AG09319 (cell line): ENCODE results near the gene TRIM61.
"Not testable (repeated sequence)": the region's sequence is repeated elsewhere in the genome, so short reads cannot be mapped to it uniquely, and the experiment has no call there.

Experiments
- DNase-seq: peaks from one replicate; pipeline ENCODE4 v3.0.0-alpha.2; 2010; ENCODE audit warnings: low read depth; ENCODE audit errors: extremely low read depth
- TF ChIP-seq, protein P1 (sequence below): IDR thresholded peaks from 2 replicates; pipeline ENCODE4 v1.5.1; 2011; ENCODE audit warnings: low read depth, mild to moderate bottlenecking, inconsistent platforms, low read length, moderate library complexity

TRIM61 gene

DNA sequence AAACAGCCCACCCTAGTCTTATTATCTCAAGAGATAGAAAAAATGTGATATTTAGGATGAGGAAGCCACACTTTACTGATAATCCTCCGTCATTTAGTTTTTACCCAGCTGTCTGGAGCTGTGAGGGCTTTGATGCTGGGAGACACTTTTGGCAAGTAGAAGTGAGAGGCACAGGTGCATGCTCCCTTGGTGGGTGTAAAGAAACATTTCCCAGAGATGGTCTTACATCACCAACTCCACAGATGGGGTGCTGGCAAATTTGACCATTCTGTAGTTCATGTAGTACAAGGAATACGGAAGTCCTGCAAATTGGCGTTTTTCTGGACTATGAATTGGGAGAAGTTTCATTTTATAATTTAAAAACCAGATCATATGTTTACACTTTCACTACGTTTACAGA, 28.5 kb downstream of the TRIM61 start:
- TF ChIP-seq, protein P1, sequence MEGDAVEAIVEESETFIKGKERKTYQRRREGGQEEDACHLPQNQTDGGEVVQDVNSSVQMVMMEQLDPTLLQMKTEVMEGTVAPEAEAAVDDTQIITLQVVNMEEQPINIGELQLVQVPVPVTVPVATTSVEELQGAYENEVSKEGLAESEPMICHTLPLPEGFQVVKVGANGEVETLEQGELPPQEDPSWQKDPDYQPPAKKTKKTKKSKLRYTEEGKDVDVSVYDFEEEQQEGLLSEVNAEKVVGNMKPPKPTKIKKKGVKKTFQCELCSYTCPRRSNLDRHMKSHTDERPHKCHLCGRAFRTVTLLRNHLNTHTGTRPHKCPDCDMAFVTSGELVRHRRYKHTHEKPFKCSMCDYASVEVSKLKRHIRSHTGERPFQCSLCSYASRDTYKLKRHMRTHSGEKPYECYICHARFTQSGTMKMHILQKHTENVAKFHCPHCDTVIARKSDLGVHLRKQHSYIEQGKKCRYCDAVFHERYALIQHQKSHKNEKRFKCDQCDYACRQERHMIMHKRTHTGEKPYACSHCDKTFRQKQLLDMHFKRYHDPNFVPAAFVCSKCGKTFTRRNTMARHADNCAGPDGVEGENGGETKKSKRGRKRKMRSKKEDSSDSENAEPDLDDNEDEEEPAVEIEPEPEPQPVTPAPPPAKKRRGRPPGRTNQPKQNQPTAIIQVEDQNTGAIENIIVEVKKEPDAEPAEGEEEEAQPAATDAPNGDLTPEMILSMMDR = no peak
- DNase-seq = no peak

DNA sequence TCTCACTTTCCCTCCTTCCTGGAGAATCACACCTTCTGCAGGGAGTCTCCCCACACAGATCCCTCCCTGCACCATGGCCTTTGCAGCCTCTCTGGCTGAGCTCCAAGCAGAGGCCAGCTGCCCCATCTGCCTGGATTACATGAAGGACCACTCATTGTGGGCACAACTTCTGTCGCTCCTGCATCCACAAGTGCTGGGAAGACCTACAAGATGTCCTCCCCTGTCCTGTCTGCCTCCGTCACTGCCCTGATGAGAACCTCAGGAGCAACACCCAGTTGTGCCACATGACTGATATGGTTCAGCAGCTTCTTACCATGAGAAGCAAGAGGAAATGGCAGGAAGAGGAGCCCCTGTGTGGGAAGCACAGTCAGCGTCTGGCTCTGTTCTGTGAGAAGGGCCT, 29.5 kb downstream of the TRIM61 start:
- not testable (repeated sequence) for DNase-seq

DNA sequence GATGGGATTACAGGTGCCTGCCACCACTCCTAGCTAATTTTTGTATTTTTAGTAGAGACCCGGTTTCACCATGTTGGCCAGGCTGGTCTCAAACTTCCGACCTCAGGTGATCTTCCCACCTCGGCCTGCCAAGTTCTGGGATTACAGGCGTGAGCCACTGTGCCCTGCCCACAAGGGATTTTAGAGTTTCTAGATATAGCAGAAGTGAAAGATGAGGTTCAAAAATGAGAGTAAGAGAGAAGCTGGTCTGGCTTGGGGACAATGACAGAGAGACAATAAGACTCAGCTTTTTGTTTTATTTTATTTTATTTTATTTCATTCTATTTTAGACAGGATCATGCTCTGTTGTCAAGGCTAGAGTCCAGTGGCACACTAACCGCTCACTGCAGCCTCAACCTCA, 30.6 kb downstream of the TRIM61 start:
- TF ChIP-seq, protein P1 = no peak
- DNase-seq = no peak

DNA sequence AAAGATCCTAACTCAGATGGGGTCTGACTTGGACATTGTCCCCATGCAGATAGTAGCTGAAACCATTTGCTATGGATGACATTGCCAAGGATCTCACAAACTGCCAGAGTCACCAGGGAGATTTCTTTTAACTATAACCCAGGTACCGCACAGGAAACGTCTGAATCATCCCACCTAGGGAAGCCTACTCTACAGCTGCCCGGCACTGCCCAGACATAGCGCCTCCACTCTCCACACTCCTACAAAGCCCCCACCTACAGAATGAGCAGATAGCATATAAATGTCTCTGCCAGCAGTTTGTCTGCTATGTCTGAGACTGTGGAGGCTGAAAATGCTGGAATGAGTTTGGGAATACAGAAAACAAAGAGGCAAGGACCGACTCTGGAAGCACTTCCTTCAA, 32.3 kb downstream of the TRIM61 start:
- no peak for DNase-seq
- TF ChIP-seq, protein P1 = no peak

DNA sequence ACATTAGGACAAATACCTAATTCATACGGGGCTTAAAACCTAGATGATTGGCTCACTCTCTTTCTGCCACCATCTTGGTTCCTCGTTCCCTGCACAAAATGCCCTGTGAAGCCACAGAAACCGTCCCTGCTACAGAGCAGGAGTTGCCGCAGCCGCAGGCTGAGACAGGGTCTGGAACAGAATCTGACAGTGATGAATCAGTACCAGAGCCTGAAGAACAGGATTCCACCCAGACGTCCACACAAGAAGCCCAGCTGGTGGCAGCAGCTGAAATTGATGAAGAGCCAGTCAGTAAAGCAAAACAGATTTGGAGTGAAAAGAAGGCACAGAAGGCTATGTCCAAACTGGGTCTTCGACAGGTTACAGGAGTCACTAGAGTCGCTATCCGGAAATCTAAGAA, 34.3 kb downstream of the TRIM61 start:
- no peak for DNase-seq
- TF ChIP-seq, protein P1 = no peak

DNA sequence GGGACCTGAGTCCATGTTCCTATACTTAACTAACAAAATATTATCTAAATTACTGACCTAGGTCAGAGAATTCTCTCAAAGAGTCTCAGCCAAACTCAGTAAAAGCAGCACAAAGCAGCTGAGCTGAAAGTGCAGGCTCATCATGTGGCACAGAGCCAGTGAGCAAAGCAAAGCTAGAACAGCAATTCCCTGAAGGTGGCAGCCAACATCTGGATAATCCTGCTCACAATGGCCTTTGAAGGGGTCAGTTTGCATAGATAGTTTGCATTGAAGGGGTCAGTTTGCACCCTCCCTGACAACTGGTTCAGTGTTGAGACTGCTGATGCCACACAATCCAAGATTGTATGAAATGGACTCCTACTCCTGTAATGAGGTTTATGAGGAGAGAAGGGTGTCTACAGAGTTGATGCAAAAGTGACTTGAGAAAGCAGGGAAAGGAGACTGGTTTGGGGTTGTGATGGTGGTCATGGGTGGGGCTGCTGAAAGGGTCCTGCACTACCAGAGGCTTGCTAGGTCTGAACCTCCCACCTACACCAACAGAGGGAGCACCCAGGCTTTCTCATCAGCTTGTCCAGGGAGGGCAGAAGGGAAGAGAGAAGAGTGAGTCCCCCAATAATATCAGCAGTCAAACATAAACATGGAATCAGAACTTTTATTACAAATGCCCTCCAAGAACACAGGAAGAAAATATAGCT, 39.7 kb downstream of the TRIM61 start:
- TF ChIP-seq, protein P1 = no peak; the same call in 1 of the 2 replicates
- DNase-seq = no peak

DNA sequence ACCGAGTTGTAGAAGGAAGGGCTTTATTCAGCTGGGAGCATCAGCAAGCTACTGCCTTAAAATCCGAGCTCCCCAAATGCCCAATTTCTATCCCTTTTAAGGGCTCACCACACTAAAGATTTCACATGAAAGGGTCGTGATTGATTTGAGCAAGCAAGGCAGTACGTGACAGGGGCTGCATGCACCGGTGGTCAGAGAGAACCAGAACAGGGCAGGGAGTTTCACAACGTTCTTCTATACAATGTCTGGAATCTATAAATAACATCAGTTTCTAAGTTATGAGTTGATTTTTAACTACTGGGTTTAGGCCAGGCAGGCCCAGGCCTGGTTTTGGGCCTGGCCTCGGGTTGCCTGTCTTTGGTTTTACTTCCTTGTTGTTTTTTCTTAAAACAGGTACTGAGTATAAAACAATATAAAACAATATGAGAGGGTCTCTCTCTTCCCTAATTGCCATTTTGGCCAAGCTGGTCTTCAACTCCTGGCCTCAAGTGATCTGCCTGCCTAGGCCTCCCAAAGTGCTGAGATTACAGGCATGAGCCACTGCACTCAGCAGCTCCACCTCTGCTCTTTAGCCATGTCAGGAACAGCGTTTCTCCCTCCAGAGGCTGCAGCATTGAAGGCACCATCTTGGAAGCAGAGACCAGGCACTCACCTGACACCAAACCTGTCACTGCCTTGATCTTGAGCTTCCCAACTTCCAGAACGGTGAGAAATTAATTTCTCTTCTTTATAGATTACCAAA, 41.4 kb downstream of the TRIM61 start:
- DNase-seq = not testable (repeated sequence)

DNA sequence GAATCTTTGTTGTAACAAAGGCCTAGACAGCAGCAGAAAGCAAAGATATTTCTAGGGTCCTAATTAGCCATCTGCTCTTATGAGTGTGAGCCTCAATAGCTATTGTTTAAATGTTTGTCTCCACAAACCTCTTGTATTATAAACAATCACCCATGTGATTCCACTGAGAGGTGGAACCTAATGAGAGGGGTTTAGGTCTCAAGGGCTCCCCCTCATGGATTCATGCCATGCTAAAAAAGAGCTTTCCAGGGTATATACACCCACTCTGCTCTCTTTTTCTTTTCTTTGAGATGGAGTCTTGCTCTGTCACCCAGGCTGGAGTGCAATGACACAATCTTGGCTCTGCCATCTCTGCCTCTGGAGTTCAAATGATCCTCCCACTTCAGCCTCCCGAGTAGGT, 42.1 kb downstream of the TRIM61 start:
- no peak for DNase-seq
- TF ChIP-seq, protein P1 = no peak
